ENCODE data around the gene CRTC3.

Gene CRTC3

DNA sequence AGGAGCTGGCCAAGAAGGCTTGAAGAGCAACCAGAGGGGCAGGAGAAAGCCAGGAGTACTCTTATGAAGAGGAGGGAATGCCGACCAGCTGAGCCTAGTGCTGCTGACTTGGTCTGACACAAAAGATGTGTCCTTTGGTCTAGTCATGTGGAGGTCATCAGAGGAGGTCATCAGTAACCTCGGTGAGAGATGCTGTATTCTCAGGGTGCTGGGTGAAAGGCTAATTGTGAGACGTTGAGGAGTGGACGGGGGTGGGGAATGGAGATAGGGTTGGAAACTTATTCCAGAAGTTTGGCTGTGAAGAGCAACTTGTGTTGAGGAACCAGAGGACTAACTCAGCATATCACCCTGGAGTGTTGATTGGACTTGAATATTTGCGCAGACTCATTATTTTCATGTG lies 5.5 kb downstream of the CRTC3 start:
- H3K27me3 ChIP-seq (ENCODE audit: insufficient read depth, low read length, poor library complexity, severe bottlenecking), result no peaks in the 10 kb centered on the region
- no peaks in the 10 kb centered on the region for H3K9me2 ChIP-seq (replicated peaks; ENCODE audit: low read depth, low read length)
- no peak overlapping the region for H3K9ac ChIP-seq (ENCODE audit: low read depth, low read length, poor library complexity, severe bottlenecking)
- no peak overlapping the region for H3K4me3 ChIP-seq (ENCODE audit: low read length, poor library complexity, severe bottlenecking)
- H3K4me1 ChIP-seq (ENCODE audit: insufficient read depth, low read length, poor library complexity, severe bottlenecking), result peaks cover 41% of the 10 kb centered on the region
- no peak overlapping the region for H2AFZ ChIP-seq (ENCODE audit: low read length)
- H3F3A ChIP-seq (ENCODE audit: low read depth), result no peaks in the 10 kb centered on the region
- no peaks in the 10 kb centered on the region for H3K9me3 ChIP-seq (ENCODE audit: insufficient read depth, low read depth, low read length)
- H3K79me2 ChIP-seq (ENCODE audit: insufficient read depth, low read length), result peaks cover 83% of the 10 kb centered on the region
- no peak for TF ChIP-seq EZH2phosphoT487 (IDR thresholded peaks at IDR 0.05; ENCODE audit: borderline replicate concordance)
- TF ChIP-seq, protein P1, sequence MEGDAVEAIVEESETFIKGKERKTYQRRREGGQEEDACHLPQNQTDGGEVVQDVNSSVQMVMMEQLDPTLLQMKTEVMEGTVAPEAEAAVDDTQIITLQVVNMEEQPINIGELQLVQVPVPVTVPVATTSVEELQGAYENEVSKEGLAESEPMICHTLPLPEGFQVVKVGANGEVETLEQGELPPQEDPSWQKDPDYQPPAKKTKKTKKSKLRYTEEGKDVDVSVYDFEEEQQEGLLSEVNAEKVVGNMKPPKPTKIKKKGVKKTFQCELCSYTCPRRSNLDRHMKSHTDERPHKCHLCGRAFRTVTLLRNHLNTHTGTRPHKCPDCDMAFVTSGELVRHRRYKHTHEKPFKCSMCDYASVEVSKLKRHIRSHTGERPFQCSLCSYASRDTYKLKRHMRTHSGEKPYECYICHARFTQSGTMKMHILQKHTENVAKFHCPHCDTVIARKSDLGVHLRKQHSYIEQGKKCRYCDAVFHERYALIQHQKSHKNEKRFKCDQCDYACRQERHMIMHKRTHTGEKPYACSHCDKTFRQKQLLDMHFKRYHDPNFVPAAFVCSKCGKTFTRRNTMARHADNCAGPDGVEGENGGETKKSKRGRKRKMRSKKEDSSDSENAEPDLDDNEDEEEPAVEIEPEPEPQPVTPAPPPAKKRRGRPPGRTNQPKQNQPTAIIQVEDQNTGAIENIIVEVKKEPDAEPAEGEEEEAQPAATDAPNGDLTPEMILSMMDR (conservative IDR thresholded peaks at IDR 0.05; ENCODE audit: low read length), result no peak
- H3K4me2 ChIP-seq (ENCODE audit: low read depth, low read length, poor library complexity, severe bottlenecking), result peak overlapping the region; percentile 8
- peaks cover 6% of the 10 kb centered on the region for H3K36me3 ChIP-seq (ENCODE audit: insufficient read depth, low read length)
- peaks cover 33% of the 10 kb centered on the region for H4K20me1 ChIP-seq (ENCODE audit: insufficient read depth, low read length, poor library complexity, severe bottlenecking)

DNA sequence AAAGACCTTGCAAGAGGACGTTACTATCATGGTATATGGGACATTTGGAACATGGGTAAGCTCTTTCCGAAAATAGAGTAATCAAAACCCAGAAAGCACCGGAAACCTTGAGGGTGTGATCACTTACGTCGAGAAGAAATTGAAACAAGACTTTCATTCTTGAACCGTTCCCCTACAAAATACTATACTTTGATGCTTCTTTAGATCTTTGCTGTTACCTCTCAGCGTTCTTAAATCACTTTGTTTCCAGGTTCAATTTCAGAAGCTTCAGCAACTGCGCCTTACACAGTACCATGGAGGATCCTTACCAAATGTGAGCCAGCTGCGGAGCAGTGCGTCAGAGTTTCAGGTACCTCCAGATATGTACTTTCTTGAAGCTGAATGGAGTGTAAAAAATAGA lies 10.1 kb downstream of the CRTC3 start:
- no peak overlapping the region for H3K4me2 ChIP-seq (ENCODE audit: low read depth, low read length, poor library complexity, severe bottlenecking)
- H3K9ac ChIP-seq (ENCODE audit: low read depth, low read length, poor library complexity, severe bottlenecking), result no peak overlapping the region
- H3K9me2 ChIP-seq (replicated peaks; ENCODE audit: low read depth, low read length), result no peaks in the 10 kb centered on the region
- H3K4me1 ChIP-seq (ENCODE audit: insufficient read depth, low read length, poor library complexity, severe bottlenecking), result peaks cover 11% of the 10 kb centered on the region
- no peak overlapping the region for H3K4me3 ChIP-seq (ENCODE audit: low read length, poor library complexity, severe bottlenecking)
- peaks cover 49% of the 10 kb centered on the region for H3K79me2 ChIP-seq (ENCODE audit: insufficient read depth, low read length)
- H2AFZ ChIP-seq (ENCODE audit: low read length), result no peak overlapping the region
- H4K20me1 ChIP-seq (ENCODE audit: insufficient read depth, low read length, poor library complexity, severe bottlenecking), result peaks cover 9% of the 10 kb centered on the region
- H3F3A ChIP-seq (ENCODE audit: low read depth), result no peaks in the 10 kb centered on the region
- H3K27me3 ChIP-seq (ENCODE audit: insufficient read depth, low read length, poor library complexity, severe bottlenecking), result no peaks in the 10 kb centered on the region
- peaks cover 18% of the 10 kb centered on the region for H3K36me3 ChIP-seq (ENCODE audit: insufficient read depth, low read length)
- no peaks in the 10 kb centered on the region for H3K9me3 ChIP-seq (ENCODE audit: insufficient read depth, low read depth, low read length)
- TF ChIP-seq EZH2phosphoT487 (IDR thresholded peaks at IDR 0.05; ENCODE audit: borderline replicate concordance), result no peak
- TF ChIP-seq, protein P1 (conservative IDR thresholded peaks at IDR 0.05; ENCODE audit: low read length), result no peak

DNA sequence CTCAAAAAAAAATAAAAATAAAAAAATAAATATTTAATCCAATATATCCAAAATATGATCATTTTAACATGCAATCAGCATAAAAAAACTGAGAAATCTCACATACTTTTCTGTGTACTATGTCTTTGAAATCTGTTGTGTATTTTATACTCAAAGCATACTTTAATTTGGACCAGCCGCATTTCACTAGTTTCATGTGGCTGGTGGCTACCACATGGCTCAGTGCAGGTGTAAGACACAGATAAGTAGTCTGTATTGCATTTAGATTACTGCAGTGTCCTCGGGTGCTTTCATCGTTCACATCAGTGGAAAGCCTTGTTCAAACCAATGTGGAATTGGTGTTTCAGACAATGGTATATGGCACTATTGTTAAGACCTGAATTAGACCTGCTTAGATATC lies 11.0 kb downstream of the CRTC3 start:
- Histone ChIP-seq H2AFZ (ENCODE audit: low read length) (no peak overlapping the region), H4K20me1 (ENCODE audit: insufficient read depth, low read length, poor library complexity, severe bottlenecking) (peaks cover 3% of the 10 kb centered on the region), H3K4me3 (ENCODE audit: low read length, poor library complexity, severe bottlenecking) (no peak overlapping the region), H3K4me2 (ENCODE audit: low read depth, low read length, poor library complexity, severe bottlenecking) (no peak overlapping the region), H3K79me2 (ENCODE audit: insufficient read depth, low read length) (peaks cover 44% of the 10 kb centered on the region), H3K4me1 (ENCODE audit: insufficient read depth, low read length, poor library complexity, severe bottlenecking) (peaks cover 4% of the 10 kb centered on the region), H3K9me3 (ENCODE audit: insufficient read depth, low read depth, low read length) (no peaks in the 10 kb centered on the region), H3K27me3 (ENCODE audit: insufficient read depth, low read length, poor library complexity, severe bottlenecking) (no peaks in the 10 kb centered on the region), H3K9ac (ENCODE audit: low read depth, low read length, poor library complexity, severe bottlenecking) (no peak overlapping the region), H3K9me2 (replicated peaks; ENCODE audit: low read depth, low read length) (no peaks in the 10 kb centered on the region), H3F3A (ENCODE audit: low read depth) (no peaks in the 10 kb centered on the region), H3K36me3 (ENCODE audit: insufficient read depth, low read length) (peaks cover 18% of the 10 kb centered on the region)
- TF ChIP-seq, protein P1 (conservative IDR thresholded peaks at IDR 0.05; ENCODE audit: low read length), result no peak
- TF ChIP-seq EZH2phosphoT487 (IDR thresholded peaks at IDR 0.05; ENCODE audit: borderline replicate concordance), result no peak
